Activated T-helper 1 cell treated with anti-CD3 and anti-CD28 coated beads, Interleukin-2, amount 50 U/mL, for 16 hours (primary cell): ENCODE measurements around the gene ARHGEF1.
"Not testable (repeated sequence)": the region's sequence is repeated elsewhere in the genome, so short reads cannot be mapped to it uniquely, and the experiment has no call there.

Experiments
- DNase-seq, 2 donors: peaks; one replicate each; pipeline ENCODE4 v3.0.0-alpha.2; 2020; ENCODE audit warnings: low read depth in 1 of 2, low spot score in 1 of 2

Gene ARHGEF1

GRCh38 chr19:41929536-41930071 lies 46.6 kb downstream of the ARHGEF1 start:
- DNase-seq: no peak

GRCh38 chr19:41930322-41930722 lies 47.3 kb downstream of the ARHGEF1 start:
- no peak for DNase-seq

- DNase-seq: no peak
Observed at GRCh38 chr19:41930926-41931592, 48.1 kb downstream of the ARHGEF1 start.

GRCh38 chr19:41932259-41932719 lies 49.3 kb downstream of the ARHGEF1 start:
- DNase-seq: no peak

- DNase-seq: no peak
Observed at GRCh38 chr19:41932720-41933332, 49.8 kb downstream of the ARHGEF1 start.

GRCh38 chr19:41933693-41934426 lies 50.9 kb downstream of the ARHGEF1 start:
- no peak for DNase-seq

GRCh38 chr19:41934849-41935374 lies 51.9 kb downstream of the ARHGEF1 start:
- DNase-seq: peak; percentile 59 to 67

GRCh38 chr19:41935760-41936415 lies 52.9 kb downstream of the ARHGEF1 start:
- DNase-seq: no peak

GRCh38 chr19:41936416-41936850 lies 53.4 kb downstream of the ARHGEF1 start:
- no peak for DNase-seq

GRCh38 chr19:41936961-41937360 lies 54.0 kb downstream of the ARHGEF1 start:
- DNase-seq: no peak

GRCh38 chr19:41937525-41938468 lies 54.8 kb downstream of the ARHGEF1 start:
- no peak for DNase-seq

GRCh38 chr19:41939209-41939608 lies 56.2 kb downstream of the ARHGEF1 start:
- not testable (repeated sequence) for DNase-seq

GRCh38 chr19:41939861-41940730 lies 57.1 kb downstream of the ARHGEF1 start:
- DNase-seq: no peak

GRCh38 chr19:41940731-41941409 lies 57.9 kb downstream of the ARHGEF1 start:
- no peak for DNase-seq

GRCh38 chr19:41941410-41942202 lies 58.6 kb downstream of the ARHGEF1 start:
- no peak for DNase-seq

- DNase-seq: no peak
Observed at GRCh38 chr19:41944336-41944735, 61.4 kb downstream of the ARHGEF1 start.

- peak; percentile 69 to 80 for DNase-seq
Observed at GRCh38 chr19:41945135-41945766, 62.3 kb downstream of the ARHGEF1 start.
